ENCODE results near the gene ZNF443. TPM values are rescaled to one million over a fixed set of nuclear protein-coding genes. Genes with fewer than 3 reads are reported as not detected.
"Not testable (repeated sequence)": the region's sequence is repeated elsewhere in the genome, so short reads cannot be mapped to it uniquely, and the experiment has no call there.

The ZNF443 gene
- 1 to 10 TPM; 6.9 to 7.1 TPM for total RNA-seq

DNA sequence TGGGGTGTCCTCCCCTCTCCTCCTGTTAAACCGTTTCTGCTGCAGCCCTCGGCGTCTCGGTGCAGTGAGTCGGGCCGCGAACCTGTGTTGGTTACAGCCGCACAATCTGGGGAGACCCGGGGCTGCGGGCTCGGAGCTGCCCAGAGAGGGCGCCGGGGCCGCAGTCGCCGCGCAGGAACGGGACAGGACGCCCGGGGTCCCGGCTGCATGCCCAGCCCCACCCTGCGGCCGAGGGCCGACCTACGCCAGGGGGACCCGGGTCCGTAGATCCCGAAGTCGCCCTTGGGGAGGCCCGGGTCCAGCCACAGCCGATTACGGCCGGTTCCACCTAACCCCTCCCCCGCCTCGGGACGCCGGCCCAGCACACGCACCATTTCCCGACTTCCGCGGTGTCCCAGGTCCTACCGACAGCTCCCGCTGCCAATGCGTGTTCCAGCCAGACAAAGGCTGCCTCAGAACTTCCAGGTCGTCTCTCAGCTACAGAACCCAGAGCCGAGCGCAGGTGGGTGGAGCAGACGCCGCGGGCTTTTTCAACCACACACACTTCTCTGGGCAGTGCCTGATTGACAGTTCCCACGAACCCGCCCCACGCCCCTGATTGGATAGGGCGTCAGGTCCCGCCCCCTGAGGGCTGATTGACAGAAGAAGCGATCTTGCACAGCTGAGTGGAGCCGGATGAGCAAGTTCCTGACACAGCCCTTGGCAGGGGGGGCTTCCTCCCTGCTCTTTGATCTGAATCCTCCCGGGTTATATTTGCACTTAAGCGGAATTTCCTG is at the start of gene ZNF443:
Gene ZNF443 (minus strand): TSS at position 481 of the 776 bp plus-strand sequence. CDS start 107 bp downstream, at position 374.
- H3K9me3 Mint-ChIP-seq, result peaks cover 20% of the 10 kb centered on the region
- POLR2A ChIA-PET, result interaction anchor here (0.6 to 1.2 kb wide), 10 partner anchors 40 to 674 kb away, joined by 3 to 11 read pairs (median 4); partner anchors contain the start of genes DHPS, ZNF136, ZNF441 and ZNF442
- H3K4me3 Mint-ChIP-seq, result peak within 1 kb of the TSS; percentile 99
- peak; percentile 98 for DNase-seq
- peak within 1 kb of the TSS; percentile 91 for H3K27ac Mint-ChIP-seq
- peaks cover 30% of the 10 kb centered on the region for H3K36me3 Mint-ChIP-seq
- H3K4me1 Mint-ChIP-seq, result peaks cover 11% of the 10 kb centered on the region
- peak; percentile 98 for ATAC-seq (ENCODE audit: low read depth)
- H3K27me3 Mint-ChIP-seq, result peaks cover 2% of the 10 kb centered on the region

GRCh38 chr19:12486265-12486783 is 45.5 kb upstream of the ZNF443 start:
- DNase-seq; H3K4me3 Mint-ChIP-seq; H3K27me3 Mint-ChIP-seq; H3K9me3 Mint-ChIP-seq; H3K36me3 Mint-ChIP-seq; ATAC-seq (ENCODE audit: low read depth); H3K27ac Mint-ChIP-seq: not testable (repeated sequence)
- peaks cover 24% of the 10 kb centered on the region for H3K4me1 Mint-ChIP-seq
- POLR2A ChIA-PET, result interaction anchor here (1.4 kb wide), 1 partner anchor 9 kb away, joined by 4 read pairs; no protein-coding TSS in a partner anchor

GRCh38 chr19:12485571-12485970 is 44.8 kb upstream of the ZNF443 start:
- Mint-ChIP-seq H3K4me1 (peaks cover 24% of the 10 kb centered on the region), H3K4me3 (peak overlapping the region; percentile 90), H3K27me3 (no peaks in the 10 kb centered on the region), H3K27ac (no peak overlapping the region), H3K36me3 (peaks cover 8% of the 10 kb centered on the region), H3K9me3 (peaks cover 1% of the 10 kb centered on the region)
- DNase-seq (no peak), ATAC-seq (ENCODE audit: low read depth) (no peak)
- POLR2A ChIA-PET, result no interaction called here

DNA sequence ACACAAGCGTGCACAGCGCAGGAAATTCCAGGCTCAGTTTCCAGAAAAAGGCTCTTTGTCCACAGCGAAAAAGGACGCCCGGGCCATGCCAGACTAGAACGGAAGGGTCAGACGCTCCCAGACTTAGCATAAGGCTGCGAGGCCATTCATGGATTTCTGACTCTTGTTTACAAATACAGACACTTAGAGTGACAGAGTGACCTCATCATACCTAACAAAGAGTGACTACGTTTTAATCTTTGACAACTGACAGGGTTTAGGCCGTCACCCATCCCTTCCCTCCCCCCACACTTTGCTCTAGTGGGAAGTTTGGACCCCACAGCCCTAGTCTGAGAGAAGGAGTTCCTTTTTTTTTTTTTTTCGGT is 44.2 kb upstream of the ZNF443 start:
- Mint-ChIP-seq H3K9me3 (peaks cover 1% of the 10 kb centered on the region), H3K4me3 (peak overlapping the region; percentile 90), H3K4me1 (peaks cover 24% of the 10 kb centered on the region), H3K27ac (peak overlapping the region; percentile 83), H3K36me3 (peaks cover 8% of the 10 kb centered on the region), H3K27me3 (no peaks in the 10 kb centered on the region)
- peak; percentile 25 for ATAC-seq (ENCODE audit: low read depth)
- no peak for DNase-seq
- POLR2A ChIA-PET, result interaction anchor here (0.9 to 2.3 kb wide), 3 partner anchors 9 to 670 kb away, joined by 3 to 12 read pairs (median 4); no protein-coding TSS in a partner anchor

DNA sequence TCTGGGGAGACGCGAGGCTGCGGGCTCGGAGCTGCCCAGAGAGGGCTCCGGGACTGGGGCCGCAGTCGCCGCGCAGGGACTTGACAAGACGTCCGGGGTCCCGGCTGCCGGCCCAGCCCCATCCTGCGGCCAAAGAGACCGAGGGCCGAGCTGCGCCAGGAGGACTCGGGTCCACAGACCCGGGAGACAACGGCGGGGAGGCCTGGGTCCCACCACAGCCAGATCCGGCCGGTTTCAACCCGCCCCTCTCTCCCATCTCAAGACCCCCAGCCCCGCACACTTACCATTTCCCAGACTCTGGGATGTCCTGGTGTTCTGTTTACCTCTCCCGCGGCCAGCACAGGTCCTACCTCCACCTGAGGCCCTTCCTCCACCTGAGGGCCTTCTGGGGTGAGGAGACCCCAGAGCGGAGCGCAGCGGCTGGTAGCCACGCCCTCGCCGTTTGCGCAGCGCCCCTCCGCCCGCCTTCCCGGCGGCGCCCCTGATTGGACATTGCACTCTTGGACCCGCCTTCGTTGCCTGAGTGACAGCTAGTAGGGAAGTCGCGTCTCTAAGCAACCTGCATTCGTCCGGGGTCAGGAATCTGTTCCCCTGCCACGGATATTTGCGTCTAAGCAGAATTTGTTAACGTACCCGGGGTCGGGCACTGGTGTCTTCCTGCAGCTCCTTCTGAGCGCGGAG is 43.7 kb upstream of the ZNF443 start, which contains the start of gene ZNF709:
Gene ZNF709 (minus strand): TSS at position 446 of the 681 bp plus-strand sequence. CDS start 159 bp downstream, at position 287.
- Mint-ChIP-seq H3K4me3 (peak within 1 kb of the TSS; percentile 90), H3K27me3 (no peaks in the 10 kb centered on the region), H3K9me3 (peaks cover 1% of the 10 kb centered on the region), H3K36me3 (peaks cover 8% of the 10 kb centered on the region), H3K27ac (peak within 1 kb of the TSS; percentile 83), H3K4me1 (peaks cover 24% of the 10 kb centered on the region)
- POLR2A ChIA-PET, result interaction anchor here (0.9 to 2.3 kb wide), 3 partner anchors 9 to 669 kb away, joined by 3 to 12 read pairs (median 4); no protein-coding TSS in a partner anchor
- DNase-seq (peak; percentile 90), ATAC-seq (ENCODE audit: low read depth) (peak; percentile 95)

DNA sequence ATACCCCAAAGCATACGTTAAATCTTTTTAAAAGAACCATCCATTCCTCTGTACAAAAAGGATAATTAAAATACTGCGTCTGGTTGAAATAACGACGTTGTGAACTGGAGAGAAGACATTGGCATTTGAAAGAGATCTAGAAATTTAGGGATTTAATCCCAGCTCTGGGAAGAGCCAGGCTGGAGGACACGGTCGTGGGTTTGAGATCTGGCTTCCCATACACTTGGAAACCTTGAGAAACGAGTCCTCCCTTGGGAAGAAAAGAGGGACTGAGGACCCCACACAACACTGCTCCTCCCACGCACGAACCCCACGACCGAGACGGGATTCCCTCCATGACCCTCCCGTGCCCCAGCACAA is 43.2 kb upstream of the ZNF443 start:
- Mint-ChIP-seq H3K9me3 (peaks cover 1% of the 10 kb centered on the region), H3K4me3 (peak overlapping the region; percentile 90), H3K27me3 (no peaks in the 10 kb centered on the region), H3K4me1 (peaks cover 24% of the 10 kb centered on the region), H3K27ac (peak overlapping the region; percentile 60), H3K36me3 (peaks cover 8% of the 10 kb centered on the region)
- POLR2A ChIA-PET, result interaction anchor here (2.3 kb wide), 1 partner anchor 12 kb away, joined by 12 read pairs; no protein-coding TSS in a partner anchor
- ATAC-seq (ENCODE audit: low read depth), result no peak
- DNase-seq, result no peak

GRCh38 chr19:12482509-12482886 is 41.7 kb upstream of the ZNF443 start:
- DNase-seq, result no peak
- H3K36me3 Mint-ChIP-seq, result peaks cover 11% of the 10 kb centered on the region
- H3K4me1 Mint-ChIP-seq, result peaks cover 31% of the 10 kb centered on the region
- no peaks in the 10 kb centered on the region for H3K27me3 Mint-ChIP-seq
- peak overlapping the region; percentile 7 for H3K4me3 Mint-ChIP-seq
- POLR2A ChIA-PET, result interaction anchor here (0.6 kb wide), 1 partner anchor 149 kb away, joined by 3 read pairs; the partner anchor contains the start of gene ZNF563
- peaks cover under 1% of the 10 kb centered on the region for H3K9me3 Mint-ChIP-seq
- no peak for ATAC-seq (ENCODE audit: low read depth)
- no peak overlapping the region for H3K27ac Mint-ChIP-seq

GRCh38 chr19:12481781-12482508 is 41.1 kb upstream of the ZNF443 start:
- Mint-ChIP-seq H3K27me3 (no peaks in the 10 kb centered on the region), H3K36me3 (peaks cover 11% of the 10 kb centered on the region), H3K9me3 (no peaks in the 10 kb centered on the region), H3K4me3 (peak overlapping the region; percentile 29), H3K27ac (peak overlapping the region; percentile 5), H3K4me1 (peaks cover 31% of the 10 kb centered on the region)
- POLR2A ChIA-PET, result interaction anchor here (0.8 kb wide), 1 partner anchor 184 kb away, joined by 4 read pairs; no protein-coding TSS in a partner anchor
- DNase-seq, result no peak
- ATAC-seq (ENCODE audit: low read depth), result no peak

- POLR2A ChIA-PET, result no interaction called here
Observed at GRCh38 chr19:12478234-12478941, 37.6 kb upstream of the ZNF443 start.

GRCh38 chr19:12467651-12468050 is 26.8 kb upstream of the ZNF443 start:
- ATAC-seq (ENCODE audit: low read depth), result not testable (repeated sequence)

More at GRCh38 chr19:12478234-12478941, 37.6 kb upstream of the ZNF443 start:
- Mint-ChIP-seq H3K9me3 (peaks cover 4% of the 10 kb centered on the region), H3K27me3 (no peaks in the 10 kb centered on the region), H3K27ac (no peak overlapping the region), H3K4me1 (peaks cover 19% of the 10 kb centered on the region), H3K36me3 (peaks cover 17% of the 10 kb centered on the region), H3K4me3 (no peak overlapping the region)
- no peak for ATAC-seq (ENCODE audit: low read depth)
- DNase-seq, result no peak

GRCh38 chr19:12465211-12465610 is 24.4 kb upstream of the ZNF443 start:
- ATAC-seq (ENCODE audit: low read depth) (no peak), DNase-seq (no peak)
- H3K27ac Mint-ChIP-seq, result no peak overlapping the region
- H3K9me3 Mint-ChIP-seq, result peaks cover 25% of the 10 kb centered on the region
- H3K4me3 Mint-ChIP-seq, result no peak overlapping the region
- H3K27me3 Mint-ChIP-seq, result no peaks in the 10 kb centered on the region
- POLR2A ChIA-PET, result interaction anchor here (0.6 kb wide), 1 partner anchor 415 kb away, joined by 3 read pairs; no protein-coding TSS in a partner anchor
- H3K36me3 Mint-ChIP-seq, result peaks cover 31% of the 10 kb centered on the region
- H3K4me1 Mint-ChIP-seq, result no peaks in the 10 kb centered on the region

More at GRCh38 chr19:12467651-12468050, 26.8 kb upstream of the ZNF443 start:
- H3K4me3 Mint-ChIP-seq, H3K27me3 Mint-ChIP-seq, H3K27ac Mint-ChIP-seq, POLR2A ChIA-PET, H3K4me1 Mint-ChIP-seq, DNase-seq: not testable (repeated sequence)
- H3K36me3 Mint-ChIP-seq, result peaks cover 30% of the 10 kb centered on the region
- peaks cover 24% of the 10 kb centered on the region for H3K9me3 Mint-ChIP-seq

DNA sequence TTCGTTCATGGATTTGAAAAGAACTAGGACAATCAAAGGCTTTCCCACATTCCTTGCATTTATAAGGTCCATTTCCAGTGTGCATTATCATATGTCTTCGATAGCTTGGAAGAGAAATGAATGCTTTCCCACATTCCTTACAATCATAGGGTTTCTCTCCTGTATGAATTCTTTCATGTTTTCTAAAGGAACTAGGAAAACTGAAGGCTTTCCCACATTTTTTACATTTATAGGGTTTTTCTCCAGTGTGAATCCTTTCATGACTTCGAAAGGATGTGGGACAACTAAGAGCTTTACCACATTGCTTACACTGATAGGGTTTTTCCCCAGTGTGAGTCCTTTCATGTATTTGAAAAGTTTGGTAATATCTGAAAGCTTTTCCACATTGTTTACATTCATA is 23.9 kb upstream of the ZNF443 start:
- peaks cover 32% of the 10 kb centered on the region for H3K36me3 Mint-ChIP-seq
- no peak overlapping the region for H3K4me3 Mint-ChIP-seq
- no peak overlapping the region for H3K27ac Mint-ChIP-seq
- POLR2A ChIA-PET, result no interaction called here
- DNase-seq (no peak), ATAC-seq (ENCODE audit: low read depth) (no peak)
- peaks cover 22% of the 10 kb centered on the region for H3K9me3 Mint-ChIP-seq
- H3K4me1 Mint-ChIP-seq, result no peaks in the 10 kb centered on the region
- H3K27me3 Mint-ChIP-seq, result no peaks in the 10 kb centered on the region

All from activated naive CD8-positive, alpha-beta T cell treated with anti-CD3 and anti-CD28 coated beads, Interleukin-2, amount 10 ng/mL, durations not matched to agents 7 days and 5 days (primary cell).